ENCODE data around the gene LRRC55.

DNA sequence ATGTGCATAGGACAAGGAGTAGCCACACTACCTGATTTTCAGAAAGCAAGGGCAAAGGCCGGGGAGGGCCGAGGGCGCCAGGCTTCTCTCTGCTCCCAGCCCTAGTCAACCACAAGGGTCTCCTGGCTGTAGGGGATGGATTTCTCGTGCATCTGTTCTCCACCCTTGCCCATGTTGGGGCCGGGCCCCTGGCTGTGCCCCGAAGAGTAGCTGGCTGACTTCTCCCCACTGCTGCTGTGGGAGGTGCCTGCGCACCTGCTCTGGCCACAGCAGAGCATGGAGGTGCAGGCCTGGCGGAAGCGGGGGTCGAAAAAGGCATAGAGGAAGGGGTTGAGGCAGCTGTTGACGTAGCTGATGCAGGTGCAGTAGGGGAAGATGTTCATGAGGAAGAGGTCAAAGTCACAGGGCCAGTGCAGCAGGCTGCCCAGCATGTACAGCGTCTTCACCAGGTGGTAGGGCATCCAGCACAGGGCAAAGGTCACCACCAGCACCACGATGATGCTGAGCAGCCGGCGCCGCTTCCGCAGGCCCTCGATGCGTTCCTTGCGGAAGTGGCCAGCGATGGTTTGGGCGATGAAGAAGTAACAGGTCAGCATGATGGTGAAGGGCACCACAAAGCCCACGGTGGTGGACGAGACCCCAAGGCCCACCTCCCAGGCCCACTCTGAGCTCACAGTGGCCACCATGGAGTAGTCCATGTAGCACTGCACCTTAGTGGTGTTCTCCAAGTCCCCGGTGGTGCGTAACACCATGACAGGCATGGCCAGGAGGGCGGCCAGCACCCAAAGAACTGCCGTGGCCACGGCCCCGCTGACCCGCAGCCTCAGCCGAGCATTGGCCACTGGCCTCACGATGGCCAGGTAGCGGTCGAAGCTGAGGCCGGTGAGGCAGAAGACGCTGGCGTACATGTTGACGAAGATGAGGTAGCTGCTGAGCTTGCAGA lies 54.3 kb downstream of the LRRC55 start:
- no peak for TF ChIP-seq POLR2AphosphoS5 (IDR thresholded peaks at IDR 0.05; ENCODE audit: low read depth, low read length)
- no peak for TF ChIP-seq POLR2A (IDR thresholded peaks at IDR 0.05; ENCODE audit: low read depth, low read length)
- no peak for TF ChIP-seq POU2F2 (IDR thresholded peaks at IDR 0.05; ENCODE audit: low read depth, low read length)

Measured in GM12891 (cell line).